ENCODE measurements around the gene COBLL1. TPM values are rescaled to one million over a fixed set of nuclear protein-coding genes. Genes with fewer than 3 reads are reported as not detected.
A peak's percentile ranks its signal among the peaks of the same experiment; 100 is the strongest.
"Not testable (repeated sequence)": the region's sequence is repeated elsewhere in the genome, so short reads cannot be mapped to it uniquely, and the experiment has no call there.

Gene COBLL1
- total RNA-seq, 2 donors from 2014 or later: 52.1 to 82.8 TPM

DNA sequence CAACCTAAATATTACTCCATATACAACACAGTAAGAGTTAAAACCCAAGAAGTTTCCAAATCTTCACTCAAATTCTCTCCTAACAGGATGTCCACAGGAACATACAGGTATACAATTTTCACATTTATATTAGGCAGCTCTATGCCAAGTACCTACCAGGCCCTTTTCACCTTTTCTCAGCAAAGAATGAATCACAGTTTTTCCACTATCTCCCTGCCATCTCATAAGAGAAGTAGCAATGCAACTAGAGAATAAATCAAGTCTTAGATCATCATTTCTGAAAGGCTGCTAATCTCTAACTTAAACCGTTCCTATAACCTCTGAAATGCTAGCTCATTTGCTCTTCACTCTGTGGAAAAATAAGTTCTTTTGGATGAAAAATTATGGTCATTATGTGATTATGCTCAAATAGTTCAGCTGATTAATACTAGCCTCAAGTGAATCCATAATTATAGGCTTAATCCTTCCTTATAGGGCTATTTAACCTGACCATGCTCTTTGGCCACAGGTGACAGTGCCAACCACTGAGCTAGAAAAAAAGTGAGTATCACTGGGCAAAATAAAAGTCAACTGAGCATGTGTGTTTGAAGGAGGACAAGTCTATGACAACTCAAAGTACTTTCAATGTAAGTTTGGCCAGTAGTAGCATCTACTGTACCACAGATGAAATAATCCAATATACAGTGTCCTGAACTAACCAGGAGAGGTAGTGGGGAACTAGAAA lies 79.7 kb downstream of the COBLL1 start:
- Histone ChIP-seq H3K4me1 (replicated peaks) (peaks cover 8% of the 10 kb centered on the region), H3K27ac (no peak overlapping the region), H3K9me3 (no peaks in the 10 kb centered on the region), H3K27me3 (replicated peaks; ENCODE audit: insufficient read depth) (no peaks in the 10 kb centered on the region), H3K36me3 (no peaks in the 10 kb centered on the region), H3K4me3 (no peak overlapping the region)
- WGBS: 78% methylated on average over 1 of the region's 1 CpG
- DNase-seq (ENCODE audit: low spot score): no peak
- intact Hi-C loops (cut with DNase I): no loop called here
- TF ChIP-seq, protein P1, sequence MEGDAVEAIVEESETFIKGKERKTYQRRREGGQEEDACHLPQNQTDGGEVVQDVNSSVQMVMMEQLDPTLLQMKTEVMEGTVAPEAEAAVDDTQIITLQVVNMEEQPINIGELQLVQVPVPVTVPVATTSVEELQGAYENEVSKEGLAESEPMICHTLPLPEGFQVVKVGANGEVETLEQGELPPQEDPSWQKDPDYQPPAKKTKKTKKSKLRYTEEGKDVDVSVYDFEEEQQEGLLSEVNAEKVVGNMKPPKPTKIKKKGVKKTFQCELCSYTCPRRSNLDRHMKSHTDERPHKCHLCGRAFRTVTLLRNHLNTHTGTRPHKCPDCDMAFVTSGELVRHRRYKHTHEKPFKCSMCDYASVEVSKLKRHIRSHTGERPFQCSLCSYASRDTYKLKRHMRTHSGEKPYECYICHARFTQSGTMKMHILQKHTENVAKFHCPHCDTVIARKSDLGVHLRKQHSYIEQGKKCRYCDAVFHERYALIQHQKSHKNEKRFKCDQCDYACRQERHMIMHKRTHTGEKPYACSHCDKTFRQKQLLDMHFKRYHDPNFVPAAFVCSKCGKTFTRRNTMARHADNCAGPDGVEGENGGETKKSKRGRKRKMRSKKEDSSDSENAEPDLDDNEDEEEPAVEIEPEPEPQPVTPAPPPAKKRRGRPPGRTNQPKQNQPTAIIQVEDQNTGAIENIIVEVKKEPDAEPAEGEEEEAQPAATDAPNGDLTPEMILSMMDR (IDR thresholded peaks at IDR 0.05): no peak
- TF ChIP-seq POLR2A (IDR thresholded peaks at IDR 0.05): no peak
- TF ChIP-seq POLR2AphosphoS5 (IDR thresholded peaks at IDR 0.05): no peak

DNA sequence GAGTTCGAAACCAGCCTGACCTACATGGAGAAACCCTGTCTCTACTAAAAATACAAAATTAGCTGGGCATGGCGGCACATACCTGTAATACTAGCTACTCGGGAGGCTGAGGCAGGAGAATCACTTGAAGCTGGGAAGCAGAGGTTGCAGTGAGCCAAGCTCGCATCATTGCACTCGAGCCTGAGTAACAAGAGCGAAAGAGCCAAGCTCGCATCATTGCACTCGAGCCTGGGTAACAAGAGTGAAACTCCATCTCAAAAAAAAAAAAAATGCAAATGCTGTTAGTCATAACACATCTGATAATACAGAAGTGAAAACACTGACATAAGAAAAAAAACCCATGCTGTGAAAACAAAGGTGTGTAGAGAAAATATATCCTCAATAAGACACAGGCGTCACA lies 80.4 kb downstream of the COBLL1 start:
- H3K27me3 ChIP-seq (replicated peaks; ENCODE audit: insufficient read depth); H3K36me3 ChIP-seq; H3K4me3 ChIP-seq; H3K27ac ChIP-seq; H3K9me3 ChIP-seq; intact Hi-C loops (cut with DNase I); DNase-seq (ENCODE audit: low spot score); H3K4me1 ChIP-seq (replicated peaks): not testable (repeated sequence)
- 89% methylated on average over 9 of the region's 9 CpGs for WGBS

DNA sequence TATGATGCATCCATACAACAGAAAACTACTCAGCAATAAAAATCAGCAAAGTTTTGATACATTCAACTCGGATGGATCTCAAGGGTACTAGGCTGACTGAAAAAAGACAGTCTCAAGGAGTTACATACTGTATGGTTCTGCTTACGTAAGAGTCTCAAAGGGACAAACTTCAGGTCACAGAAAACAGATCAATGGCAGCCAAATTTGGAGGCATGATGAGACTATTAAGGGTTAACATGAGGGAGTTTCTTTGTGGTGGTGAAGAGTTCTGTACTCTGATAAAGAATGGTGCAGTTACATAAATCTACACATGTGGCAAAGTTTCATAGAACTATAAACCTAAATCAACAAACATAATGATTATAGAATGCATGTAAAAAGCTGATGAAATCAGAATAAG lies 81.4 kb downstream of the COBLL1 start:
- intact Hi-C loops (cut with DNase I): no loop called here
- 78% methylated on average over 2 of the region's 2 CpGs for WGBS
- no peaks in the 10 kb centered on the region for H3K36me3 ChIP-seq
- peak overlapping the region in 1 of 2 donors; percentile 14 for H3K27ac ChIP-seq
- no peak for DNase-seq (ENCODE audit: low spot score)
- H3K27me3 ChIP-seq (replicated peaks; ENCODE audit: insufficient read depth): no peaks in the 10 kb centered on the region
- peaks cover 8% of the 10 kb centered on the region for H3K4me1 ChIP-seq (replicated peaks)
- H3K9me3 ChIP-seq: no peaks in the 10 kb centered on the region
- H3K4me3 ChIP-seq: no peak overlapping the region
- TF ChIP-seq POLR2A (IDR thresholded peaks at IDR 0.05) (no peak), POLR2AphosphoS5 (IDR thresholded peaks at IDR 0.05) (no peak)
- TF ChIP-seq, protein P1 (IDR thresholded peaks at IDR 0.05): no peak

DNA sequence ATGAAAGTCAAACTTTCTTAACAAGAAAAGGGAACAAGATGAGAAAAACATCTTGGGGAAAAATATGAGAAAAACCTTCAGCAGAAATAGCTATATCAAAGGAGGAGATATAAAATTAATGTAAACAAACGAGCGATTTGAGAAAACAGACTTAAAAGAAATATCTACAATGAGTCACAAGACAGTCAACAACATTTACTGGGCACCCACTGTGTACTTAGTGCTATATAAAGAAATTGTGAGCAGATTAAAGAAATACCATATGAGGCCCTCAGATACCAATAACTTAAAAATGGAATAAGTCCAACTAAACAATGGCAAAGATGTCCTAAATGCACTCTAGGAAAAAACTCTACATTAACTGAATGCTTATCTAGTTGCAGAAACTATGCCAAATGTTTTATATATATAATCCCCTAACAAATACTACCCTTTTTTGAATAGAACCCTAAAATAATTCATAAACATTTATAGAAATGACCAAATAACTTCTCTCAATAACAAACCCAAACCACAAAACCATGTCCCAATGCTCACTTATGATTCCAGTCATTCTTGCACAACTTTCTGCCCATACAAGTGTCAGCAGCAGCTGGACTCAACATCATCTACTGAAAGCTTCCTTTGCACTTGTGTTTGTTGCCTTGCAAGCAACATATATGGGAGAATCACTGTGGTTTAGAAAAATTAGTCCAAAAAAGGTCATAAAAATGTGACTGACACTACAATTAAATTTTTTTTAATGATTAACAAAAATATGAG lies 83.5 kb downstream of the COBLL1 start:
- Histone ChIP-seq H3K4me1 (replicated peaks) (peaks cover 8% of the 10 kb centered on the region), H3K9me3 (no peaks in the 10 kb centered on the region), H3K27ac (peak overlapping the region; percentile 21 to 69), H3K27me3 (replicated peaks; ENCODE audit: insufficient read depth) (no peaks in the 10 kb centered on the region), H3K4me3 (no peak overlapping the region), H3K36me3 (no peaks in the 10 kb centered on the region)
- TF ChIP-seq POLR2AphosphoS5 (IDR thresholded peaks at IDR 0.05) (peak; percentile 51), POLR2A (IDR thresholded peaks at IDR 0.05) (no peak)
- WGBS: 25% methylated on average over 2 of the region's 2 CpGs
- DNase-seq (ENCODE audit: low spot score): peak; percentile 37
- intact Hi-C loops (cut with DNase I): no loop called here

DNA sequence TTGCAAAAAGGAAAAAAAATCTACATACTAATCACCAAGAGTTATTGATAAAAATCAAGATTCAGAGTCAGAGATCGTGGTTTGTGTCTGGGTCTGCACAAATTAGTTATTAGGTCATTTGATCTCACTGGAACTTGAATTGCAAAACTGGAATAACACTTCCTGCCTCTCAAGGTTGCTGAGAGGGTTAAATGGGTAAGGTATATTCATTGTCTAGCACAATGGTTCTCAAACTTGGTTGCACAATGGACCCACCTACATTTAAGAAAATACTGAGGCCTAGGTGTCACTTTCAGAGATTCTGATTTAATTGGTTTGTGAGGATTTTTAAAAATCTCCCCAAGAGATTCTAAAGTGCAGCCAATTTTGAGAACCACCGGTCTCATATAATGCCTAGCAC lies 84.8 kb downstream of the COBLL1 start:
- WGBS: 40% methylated on average over 2 of the region's 2 CpGs
- Histone ChIP-seq H3K4me3 (no peak overlapping the region), H3K27ac (peak overlapping the region in 1 of 2 donors; percentile 69), H3K9me3 (no peaks in the 10 kb centered on the region), H3K4me1 (replicated peaks) (peaks cover 8% of the 10 kb centered on the region), H3K36me3 (no peaks in the 10 kb centered on the region), H3K27me3 (replicated peaks; ENCODE audit: insufficient read depth) (no peaks in the 10 kb centered on the region)
- TF ChIP-seq, protein P1 (IDR thresholded peaks at IDR 0.05): no peak
- TF ChIP-seq POLR2A (IDR thresholded peaks at IDR 0.05): no peak
- no peak for TF ChIP-seq POLR2AphosphoS5 (IDR thresholded peaks at IDR 0.05)
- DNase-seq (ENCODE audit: low spot score): no peak
- intact Hi-C loops (cut with DNase I): no loop called here
